GM18526 (cell line): ENCODE data around the gene CHAT.

Experiments used
- POLR2A ChIP-seq: IDR thresholded peaks from 3 replicates; pipeline ENCODE4 v1.6.1; 2011; ENCODE audit not compliant: insufficient read length; ENCODE audit errors: extremely low read depth

CHAT gene

GRCh38 chr10:49593998-49594397 is 19.8 kb upstream of the CHAT start:
- TF ChIP-seq POLR2A = no peak

GRCh38 chr10:49594594-49594993 is 19.2 kb upstream of the CHAT start:
- TF ChIP-seq POLR2A = no peak

DNA sequence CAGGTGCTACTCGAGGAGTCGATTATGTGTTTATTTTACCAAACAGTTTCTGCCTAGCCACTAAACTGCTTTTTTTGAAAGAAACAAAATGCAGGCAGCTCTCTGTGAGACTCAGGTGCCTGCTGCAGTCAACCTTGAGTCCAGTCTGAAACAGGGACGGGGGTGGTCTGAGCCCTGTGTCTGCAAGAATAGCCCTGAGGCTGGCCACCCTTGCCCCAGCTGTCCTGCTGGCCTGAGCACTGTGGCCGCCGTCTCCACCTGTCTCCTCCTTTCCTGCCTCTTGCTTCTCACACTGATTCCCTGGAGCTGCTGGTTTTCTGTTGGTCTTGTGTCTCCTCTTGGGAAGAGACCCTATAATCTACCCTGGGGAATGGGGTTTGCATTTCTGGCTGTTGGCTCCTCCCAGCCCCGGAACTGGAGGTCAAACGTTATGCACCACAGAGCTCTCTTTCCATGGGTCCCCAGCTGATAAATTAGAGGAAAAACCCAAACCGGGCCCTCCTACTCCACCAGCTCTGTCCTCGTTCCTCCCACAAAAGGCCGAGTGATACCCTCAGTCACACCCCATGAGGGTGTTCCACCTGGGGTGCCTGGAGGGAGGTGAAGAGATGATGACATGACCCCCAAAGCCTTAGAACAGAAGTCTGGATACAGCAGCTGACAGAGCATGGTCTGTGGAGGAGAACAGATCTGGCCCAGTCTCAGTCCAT is 18.7 kb upstream of the CHAT start:
- TF ChIP-seq POLR2A = no peak

GRCh38 chr10:49595713-49596492 is 17.9 kb upstream of the CHAT start:
- no peak for TF ChIP-seq POLR2A

DNA sequence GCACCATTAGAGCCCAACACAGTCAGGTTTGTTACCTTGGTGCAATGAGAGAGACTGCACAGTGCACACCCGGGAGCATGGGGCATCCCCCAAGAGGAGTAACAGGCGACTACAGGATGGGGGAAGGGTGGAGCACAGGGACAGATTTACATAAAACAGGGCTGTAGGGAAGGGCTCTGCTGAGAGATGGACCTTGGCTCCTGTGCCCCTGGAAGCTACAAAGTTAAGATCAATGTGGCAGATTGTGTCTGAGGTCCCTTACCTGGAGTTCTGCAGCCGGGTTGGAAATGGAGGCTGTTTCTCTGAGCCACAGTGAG is 17.4 kb upstream of the CHAT start:
- no peak for TF ChIP-seq POLR2A

- no peak for TF ChIP-seq POLR2A
Measured at GRCh38 chr10:49596836-49597235, 17.0 kb upstream of the CHAT start.

DNA sequence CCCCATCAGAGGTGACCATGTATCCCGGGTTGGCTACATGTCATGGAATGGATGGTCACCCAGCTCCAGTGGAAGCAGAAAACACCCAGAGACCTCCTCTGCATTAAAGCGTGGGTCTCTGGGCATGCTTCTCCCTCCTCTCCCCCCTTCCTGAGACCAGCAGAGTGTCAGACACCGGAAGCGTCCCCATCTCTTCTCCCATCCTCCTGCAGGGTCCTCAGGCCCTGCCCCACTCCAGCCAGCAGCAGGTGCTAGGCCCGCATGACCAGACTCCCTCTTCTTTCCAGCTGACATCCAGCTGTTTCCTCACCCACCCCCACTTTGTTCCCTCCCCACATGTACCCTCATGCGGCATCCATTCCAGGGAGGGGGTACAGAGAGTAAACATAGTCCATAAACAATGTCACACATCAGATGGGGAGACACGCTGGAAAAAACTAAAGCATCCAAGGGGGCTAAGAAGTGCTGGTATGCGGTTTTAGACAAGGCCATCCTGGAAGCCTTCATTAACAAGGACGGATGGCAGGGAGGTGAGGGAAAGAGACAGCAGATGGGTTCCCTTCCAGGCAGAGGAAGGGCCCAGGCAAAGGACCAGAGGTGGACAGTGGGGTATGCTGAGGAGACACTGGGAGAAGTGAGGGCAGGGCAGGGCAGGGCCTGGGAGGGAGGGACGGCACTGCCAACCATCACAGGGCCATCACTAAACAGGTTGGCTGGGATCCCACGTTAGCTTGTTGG is 16.2 kb upstream of the CHAT start:
- no peak for TF ChIP-seq POLR2A

DNA sequence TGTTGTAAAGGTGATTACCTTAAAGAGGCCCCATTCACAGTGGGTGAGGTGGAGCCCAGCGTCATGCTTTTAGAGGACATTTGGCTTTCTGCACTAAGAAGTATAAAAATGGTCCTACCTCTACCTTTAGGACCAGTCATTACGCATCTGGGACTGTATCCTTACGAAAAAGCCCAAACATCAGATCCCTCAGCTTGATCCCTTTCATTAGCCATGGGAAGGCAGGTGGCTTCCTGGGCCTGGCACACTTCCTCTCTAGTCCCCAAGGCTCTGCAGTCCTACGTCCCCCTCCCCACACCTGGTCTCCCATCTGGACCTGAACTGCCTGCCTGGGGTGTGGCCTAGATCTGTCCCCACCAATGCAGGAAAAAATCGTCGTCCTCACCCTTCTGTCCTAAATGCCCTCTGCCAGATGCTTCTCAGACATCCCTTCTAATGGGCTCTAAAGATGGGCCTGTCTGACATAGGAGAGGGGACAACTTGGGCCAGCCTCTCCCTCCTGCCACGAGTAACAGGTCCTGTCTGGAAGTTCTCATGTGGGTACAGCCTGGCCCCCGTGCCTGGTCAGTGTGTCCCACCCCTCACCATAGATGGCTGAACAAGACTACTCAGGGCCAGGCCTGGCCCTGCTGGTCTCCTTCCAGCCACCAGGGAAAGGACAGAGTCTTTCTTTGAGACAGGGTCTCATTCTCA is 15.5 kb upstream of the CHAT start:
- TF ChIP-seq POLR2A = no peak

- TF ChIP-seq POLR2A = no peak
Measured at GRCh38 chr10:49598986-49599385, 14.9 kb upstream of the CHAT start.

- TF ChIP-seq POLR2A = no peak
Measured at GRCh38 chr10:49599546-49599945, 14.3 kb upstream of the CHAT start.

- TF ChIP-seq POLR2A = no peak
Measured at GRCh38 chr10:49600046-49600445, 13.8 kb upstream of the CHAT start.

DNA sequence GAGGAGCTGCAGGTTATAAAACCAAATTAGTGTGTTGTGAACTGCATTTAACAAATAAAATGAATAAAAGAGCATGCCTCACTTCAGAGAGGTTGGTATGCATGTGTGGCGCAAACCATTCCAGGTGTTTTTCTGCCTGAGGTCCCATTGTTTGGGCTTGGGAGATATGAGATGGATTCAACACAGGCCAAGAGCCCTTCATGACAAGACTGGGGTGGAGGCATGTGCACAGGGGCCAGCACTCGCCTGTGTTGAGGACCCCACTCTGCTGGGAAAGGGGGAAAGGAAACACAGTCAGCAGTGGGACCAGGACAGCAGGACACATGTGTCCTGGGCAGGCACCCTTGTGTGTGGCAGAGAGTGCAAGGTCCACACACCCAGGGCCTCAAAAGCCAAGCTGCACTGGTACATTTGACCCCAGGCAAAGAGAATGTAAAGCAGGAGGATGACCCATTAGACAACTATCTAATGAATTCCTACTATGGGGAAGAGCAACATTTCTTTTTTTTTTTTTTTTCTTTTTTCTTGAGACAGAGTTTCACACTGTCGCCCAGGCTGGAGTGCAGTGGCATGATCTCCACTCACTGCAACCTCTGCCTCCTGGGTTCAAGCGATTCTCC is 12.9 kb upstream of the CHAT start:
- no peak for TF ChIP-seq POLR2A

- no peak for TF ChIP-seq POLR2A
Measured at GRCh38 chr10:49601857-49602256, 12.0 kb upstream of the CHAT start.

DNA sequence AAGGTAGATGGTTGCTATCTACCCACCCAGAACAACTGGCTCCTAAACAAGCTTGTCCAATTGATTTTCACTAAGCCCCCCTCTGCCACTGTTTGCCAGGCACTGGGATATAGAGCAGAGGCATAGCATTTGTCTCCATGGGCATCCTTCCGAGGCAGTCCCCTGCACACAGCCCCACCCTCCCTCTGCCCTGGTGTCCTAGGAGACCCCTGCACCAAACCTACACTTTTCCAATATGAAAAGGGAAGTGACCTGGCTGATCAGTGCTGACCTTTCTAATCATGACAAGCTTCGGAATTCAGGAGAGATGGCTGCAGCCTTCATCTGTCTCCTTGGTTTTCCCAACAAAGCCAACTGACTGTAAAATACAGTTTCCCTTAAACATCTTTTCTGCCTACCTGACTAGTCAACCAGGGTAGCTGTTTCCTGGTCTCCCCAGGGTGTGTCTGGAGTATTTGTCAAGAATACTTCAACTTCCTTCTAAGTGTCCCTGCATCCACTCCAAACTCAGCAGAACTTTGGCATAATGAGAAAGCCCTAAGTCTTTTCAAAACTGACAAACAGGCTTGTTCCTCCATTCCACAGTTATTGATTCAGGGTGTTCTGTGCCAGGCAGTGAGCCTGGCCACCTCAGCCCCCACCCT is 11.3 kb upstream of the CHAT start:
- TF ChIP-seq POLR2A = no peak
